ENCODE data around the gene MPDU1. TPM values are rescaled to one million over a fixed set of nuclear protein-coding genes. Genes with fewer than 3 reads are reported as not detected.

MPDU1 gene
- polyA plus RNA-seq, 1 donor (not counting 4 experiments of a cell fraction or from before 2014, with no cell fraction given) = 57.8 TPM

DNA sequence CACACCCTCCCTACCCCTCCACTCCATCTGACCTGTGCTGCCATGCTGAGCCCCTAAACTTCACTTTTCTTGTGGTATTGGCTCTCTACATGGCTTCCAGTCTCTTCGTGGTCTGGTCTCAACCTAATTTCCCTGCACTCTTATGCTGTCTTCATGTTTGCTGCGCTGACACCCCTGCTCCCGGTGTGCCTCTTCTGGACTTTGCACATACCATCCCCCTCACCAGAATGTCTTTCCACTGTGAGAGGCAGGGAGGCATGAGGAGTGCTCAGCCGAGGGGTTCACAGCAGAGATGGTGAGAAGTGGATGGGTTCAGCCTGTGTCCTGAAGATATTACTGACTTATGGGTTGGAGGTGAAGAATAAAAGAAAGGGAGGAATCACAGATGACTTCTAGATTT lies 32.3 kb upstream of the MPDU1 start:
- Histone ChIP-seq H3K79me2 (ENCODE audit: control insufficient read depth, insufficient read depth, low read length) (no peaks in the 10 kb centered on the region), H3K9ac (ENCODE audit: control insufficient read depth, extremely low read depth, insufficient read depth, low read length) (no peak overlapping the region), H3K4me1 (ENCODE audit: control insufficient read depth, extremely low read depth, insufficient read depth, low read length) (peaks cover 8% of the 10 kb centered on the region), H4K20me1 (ENCODE audit: control insufficient read depth, extremely low read depth, insufficient read depth, low read length) (no peaks in the 10 kb centered on the region), H3K4me3 (ENCODE audit: control insufficient read depth in 2 of 3, extremely low read depth in 1 of 3, insufficient read depth in 2 of 3, low read depth in 1 of 3, low read length in 3 of 3) (no peak overlapping the region), H3K9me1 (ENCODE audit: control insufficient read depth, extremely low read depth, insufficient read depth, low read length) (no peaks in the 10 kb centered on the region), H3K27me3 (ENCODE audit: control insufficient read depth, extremely low read depth, insufficient read depth, low read length) (no peaks in the 10 kb centered on the region), H3K4me2 (ENCODE audit: control insufficient read depth, extremely low read depth, insufficient read depth, low read depth, low read length) (no peak overlapping the region), H3K36me3 (ENCODE audit: control insufficient read depth in 2 of 2, extremely low read depth in 1 of 2, insufficient read depth in 2 of 2, low read length in 2 of 2) (no peaks in the 10 kb centered on the region), H2AFZ (ENCODE audit: control insufficient read depth, low read length) (no peak overlapping the region), H3K9me3 (ENCODE audit: control insufficient read depth, low read depth, low read length) (no peaks in the 10 kb centered on the region), H3K27ac (ENCODE audit: control insufficient read depth, insufficient read depth, low read length) (no peak overlapping the region)
- DNase-seq (ENCODE audit: low read depth, low spot score) (no peak), FAIRE-seq (no peak)
- TF ChIP-seq, protein P1, sequence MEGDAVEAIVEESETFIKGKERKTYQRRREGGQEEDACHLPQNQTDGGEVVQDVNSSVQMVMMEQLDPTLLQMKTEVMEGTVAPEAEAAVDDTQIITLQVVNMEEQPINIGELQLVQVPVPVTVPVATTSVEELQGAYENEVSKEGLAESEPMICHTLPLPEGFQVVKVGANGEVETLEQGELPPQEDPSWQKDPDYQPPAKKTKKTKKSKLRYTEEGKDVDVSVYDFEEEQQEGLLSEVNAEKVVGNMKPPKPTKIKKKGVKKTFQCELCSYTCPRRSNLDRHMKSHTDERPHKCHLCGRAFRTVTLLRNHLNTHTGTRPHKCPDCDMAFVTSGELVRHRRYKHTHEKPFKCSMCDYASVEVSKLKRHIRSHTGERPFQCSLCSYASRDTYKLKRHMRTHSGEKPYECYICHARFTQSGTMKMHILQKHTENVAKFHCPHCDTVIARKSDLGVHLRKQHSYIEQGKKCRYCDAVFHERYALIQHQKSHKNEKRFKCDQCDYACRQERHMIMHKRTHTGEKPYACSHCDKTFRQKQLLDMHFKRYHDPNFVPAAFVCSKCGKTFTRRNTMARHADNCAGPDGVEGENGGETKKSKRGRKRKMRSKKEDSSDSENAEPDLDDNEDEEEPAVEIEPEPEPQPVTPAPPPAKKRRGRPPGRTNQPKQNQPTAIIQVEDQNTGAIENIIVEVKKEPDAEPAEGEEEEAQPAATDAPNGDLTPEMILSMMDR (optimal IDR thresholded peaks at IDR 0.05 in 1 of 3, IDR thresholded peaks at IDR 0.05 in 1 of 3, conservative IDR thresholded peaks at IDR 0.05 in 1 of 3; ENCODE audit: extremely low read depth in 1 of 3, insufficient read depth in 2 of 3, low read length in 3 of 3) = no peak
- TF ChIP-seq EZH2 (IDR thresholded peaks at IDR 0.05; ENCODE audit: low read length) = no peak
- dilution Hi-C loops (cut with MboI; ENCODE audit: extremely low pct_ligation_motif_present, low sequenced_read_pairs) = no loop called here

DNA sequence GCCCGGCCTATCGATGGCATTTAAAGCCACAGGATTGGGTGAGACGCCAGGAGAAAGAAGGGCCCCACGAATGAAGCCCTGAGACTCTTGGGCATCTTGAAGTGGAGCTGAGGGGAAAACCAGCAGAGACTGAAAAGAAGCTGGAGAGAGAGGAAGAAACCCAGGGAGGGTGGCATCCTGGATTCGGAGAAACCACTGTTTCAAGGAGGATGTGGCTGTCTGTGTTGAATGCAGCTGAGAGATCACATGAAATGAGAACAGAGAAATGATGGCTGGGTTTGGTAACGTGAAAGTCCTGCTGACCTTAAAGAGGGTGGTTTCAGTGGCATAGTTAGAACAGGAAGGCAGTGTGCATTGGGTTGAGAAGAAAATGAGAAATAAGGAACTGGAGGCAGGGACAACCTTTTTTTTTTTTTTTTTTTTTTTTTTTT lies 31.0 kb upstream of the MPDU1 start:
- Histone ChIP-seq H3K4me3 (ENCODE audit: control insufficient read depth in 2 of 3, extremely low read depth in 1 of 3, insufficient read depth in 2 of 3, low read depth in 1 of 3, low read length in 3 of 3) (no peak overlapping the region), H3K9me1 (ENCODE audit: control insufficient read depth, extremely low read depth, insufficient read depth, low read length) (no peaks in the 10 kb centered on the region), H4K20me1 (ENCODE audit: control insufficient read depth, extremely low read depth, insufficient read depth, low read length) (no peaks in the 10 kb centered on the region), H3K79me2 (ENCODE audit: control insufficient read depth, insufficient read depth, low read length) (no peaks in the 10 kb centered on the region), H2AFZ (ENCODE audit: control insufficient read depth, low read length) (no peak overlapping the region), H3K27ac (ENCODE audit: control insufficient read depth, insufficient read depth, low read length) (no peak overlapping the region), H3K4me2 (ENCODE audit: control insufficient read depth, extremely low read depth, insufficient read depth, low read depth, low read length) (no peak overlapping the region), H3K9ac (ENCODE audit: control insufficient read depth, extremely low read depth, insufficient read depth, low read length) (no peak overlapping the region), H3K36me3 (ENCODE audit: control insufficient read depth in 2 of 2, extremely low read depth in 1 of 2, insufficient read depth in 2 of 2, low read length in 2 of 2) (no peaks in the 10 kb centered on the region), H3K27me3 (ENCODE audit: control insufficient read depth, extremely low read depth, insufficient read depth, low read length) (no peaks in the 10 kb centered on the region), H3K9me3 (ENCODE audit: control insufficient read depth, low read depth, low read length) (no peaks in the 10 kb centered on the region), H3K4me1 (ENCODE audit: control insufficient read depth, extremely low read depth, insufficient read depth, low read length) (peaks cover 8% of the 10 kb centered on the region)
- TF ChIP-seq, protein P1 (optimal IDR thresholded peaks at IDR 0.05 in 1 of 3, IDR thresholded peaks at IDR 0.05 in 1 of 3, conservative IDR thresholded peaks at IDR 0.05 in 1 of 3; ENCODE audit: extremely low read depth in 1 of 3, insufficient read depth in 2 of 3, low read length in 3 of 3) = no peak
- TF ChIP-seq EZH2 (IDR thresholded peaks at IDR 0.05; ENCODE audit: low read length) = no peak
- no peak for FAIRE-seq
- dilution Hi-C loops (cut with MboI; ENCODE audit: extremely low pct_ligation_motif_present, low sequenced_read_pairs) = no loop called here
- no peak for DNase-seq (ENCODE audit: low read depth, low spot score)

All from keratinocyte (primary cell).